Measurements from ENCODE around the gene F11. TPM values are rescaled to one million over a fixed set of nuclear protein-coding genes. Genes with fewer than 3 reads are reported as not detected.

Gene F11
- total and polyA plus RNA-seq, 9 of the 15 experiments (the other 6 are each of a cell fraction or from before 2014, with no cell fraction given): not detected

GRCh38 chr4:186297013-186297645, 31.1 kb downstream of the F11 start:
- no peak overlapping the region for H3K27ac ChIP-seq (ENCODE audit: extremely low read depth, low read depth, low read length)
- no peaks in the 10 kb centered on the region for H3K79me2 ChIP-seq (ENCODE audit: control insufficient read depth, insufficient read depth, low read length)
- BruUV-seq (replicated peaks): no TSS peak
- H3K36me3 ChIP-seq (ENCODE audit: control insufficient read depth, insufficient read depth, low read length): no peaks in the 10 kb centered on the region
- intact Hi-C loops (cut with micrococcal nuclease) (loop anchor here (1.0 kb wide), 2 partner anchors 290 to 423 kb away; no protein-coding TSS in a partner anchor), in situ Hi-C loops (cut with MboI) (loop anchor here (10.0 kb wide), 1 partner anchor 298 kb away; no protein-coding TSS in a partner anchor)
- no peak overlapping the region for H2AFZ ChIP-seq (ENCODE audit: low read depth, low read length)
- ATAC-seq: peak; percentile 76
- no peaks in the 10 kb centered on the region for H4K20me1 ChIP-seq (replicated peaks; ENCODE audit: control insufficient read depth, insufficient read depth, low read length)
- FAIRE-seq: peak; percentile 65
- ChIA-PET POLR2A (interaction anchor here (0.7 kb wide), 1 partner anchor 95 kb away, joined by 3 read pairs; no protein-coding TSS in a partner anchor), CTCF (ENCODE audit: low intra/inter-chr PET ratio) (interaction anchor here (0.7 to 2.4 kb wide), 2 partner anchors 290 to 327 kb away, joined by 4 to 22 read pairs; no protein-coding TSS in a partner anchor)
- no peaks in the 10 kb centered on the region for H3K9me3 ChIP-seq (replicated peaks; ENCODE audit: control insufficient read depth, insufficient read depth, low read depth, low read length)
- H3K4me3 ChIP-seq: no peak overlapping the region
- H3K9me1 ChIP-seq (ENCODE audit: control insufficient read depth, insufficient read depth, low read length): no peaks in the 10 kb centered on the region
- H3K4me1 ChIP-seq (replicated peaks in 1 of 2; ENCODE audit: control insufficient read depth in 2 of 2, insufficient read depth in 2 of 2, low read length in 2 of 2): peaks cover 0 to 10% of the 10 kb centered on the region in 2 experiments; a peak in 1 of 5 replicates
- WGBS (ENCODE audit: insufficient coverage, low coverage, missing lambda C conversion rate): 11% methylated on average over 21 of the region's 21 CpGs
- peaks cover 18 to 45% of the 10 kb centered on the region in 2 experiments for H3K27me3 ChIP-seq (ENCODE audit: control insufficient read depth in 2 of 2, insufficient read depth in 2 of 2, low read length in 2 of 2)
- DNase-seq (ENCODE audit: extremely low read depth in 1 of 4, low spot score in 3 of 4): peak; percentile 26 to 53 (median 34)
- no peak overlapping the region for H3K9ac ChIP-seq (ENCODE audit: insufficient read depth in 1 of 2, low read depth in 2 of 2, low read length in 2 of 2)
- H3K4me2 ChIP-seq (ENCODE audit: insufficient read depth, low read length): no peak overlapping the region
- TF ChIP-seq ARID2 (IDR thresholded peaks at IDR 0.05) (no peak), RAD21 (CRISPR knock-in tag; conservative IDR thresholded peaks at IDR 0.05 in 1 of 2, IDR thresholded peaks at IDR 0.05 in 1 of 2) (peak; percentile 76 to 79)
- TF ChIP-seq, protein P1, sequence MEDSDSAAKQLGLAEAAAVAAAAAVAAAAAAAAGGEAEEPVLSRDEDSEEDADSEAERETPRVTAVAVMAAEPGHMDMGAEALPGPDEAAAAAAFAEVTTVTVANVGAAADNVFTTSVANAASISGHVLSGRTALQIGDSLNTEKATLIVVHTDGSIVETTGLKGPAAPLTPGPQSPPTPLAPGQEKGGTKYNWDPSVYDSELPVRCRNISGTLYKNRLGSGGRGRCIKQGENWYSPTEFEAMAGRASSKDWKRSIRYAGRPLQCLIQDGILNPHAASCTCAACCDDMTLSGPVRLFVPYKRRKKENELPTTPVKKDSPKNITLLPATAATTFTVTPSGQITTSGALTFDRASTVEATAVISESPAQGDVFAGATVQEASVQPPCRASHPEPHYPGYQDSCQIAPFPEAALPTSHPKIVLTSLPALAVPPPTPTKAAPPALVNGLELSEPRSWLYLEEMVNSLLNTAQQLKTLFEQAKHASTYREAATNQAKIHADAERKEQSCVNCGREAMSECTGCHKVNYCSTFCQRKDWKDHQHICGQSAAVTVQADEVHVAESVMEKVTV (CRISPR knock-in tag; IDR thresholded peaks at IDR 0.05): peak; percentile 69
- TF ChIP-seq, protein P2, sequence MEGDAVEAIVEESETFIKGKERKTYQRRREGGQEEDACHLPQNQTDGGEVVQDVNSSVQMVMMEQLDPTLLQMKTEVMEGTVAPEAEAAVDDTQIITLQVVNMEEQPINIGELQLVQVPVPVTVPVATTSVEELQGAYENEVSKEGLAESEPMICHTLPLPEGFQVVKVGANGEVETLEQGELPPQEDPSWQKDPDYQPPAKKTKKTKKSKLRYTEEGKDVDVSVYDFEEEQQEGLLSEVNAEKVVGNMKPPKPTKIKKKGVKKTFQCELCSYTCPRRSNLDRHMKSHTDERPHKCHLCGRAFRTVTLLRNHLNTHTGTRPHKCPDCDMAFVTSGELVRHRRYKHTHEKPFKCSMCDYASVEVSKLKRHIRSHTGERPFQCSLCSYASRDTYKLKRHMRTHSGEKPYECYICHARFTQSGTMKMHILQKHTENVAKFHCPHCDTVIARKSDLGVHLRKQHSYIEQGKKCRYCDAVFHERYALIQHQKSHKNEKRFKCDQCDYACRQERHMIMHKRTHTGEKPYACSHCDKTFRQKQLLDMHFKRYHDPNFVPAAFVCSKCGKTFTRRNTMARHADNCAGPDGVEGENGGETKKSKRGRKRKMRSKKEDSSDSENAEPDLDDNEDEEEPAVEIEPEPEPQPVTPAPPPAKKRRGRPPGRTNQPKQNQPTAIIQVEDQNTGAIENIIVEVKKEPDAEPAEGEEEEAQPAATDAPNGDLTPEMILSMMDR (IDR thresholded peaks at IDR 0.05 in 2 of 3, conservative IDR thresholded peaks at IDR 0.05 in 1 of 3; ENCODE audit: insufficient read depth in 2 of 3, low read depth in 1 of 3, low read length in 3 of 3): peak; percentile 49 to 73 (median 54); a peak in 4 of 6 replicates
- TF ChIP-seq, protein P3, sequence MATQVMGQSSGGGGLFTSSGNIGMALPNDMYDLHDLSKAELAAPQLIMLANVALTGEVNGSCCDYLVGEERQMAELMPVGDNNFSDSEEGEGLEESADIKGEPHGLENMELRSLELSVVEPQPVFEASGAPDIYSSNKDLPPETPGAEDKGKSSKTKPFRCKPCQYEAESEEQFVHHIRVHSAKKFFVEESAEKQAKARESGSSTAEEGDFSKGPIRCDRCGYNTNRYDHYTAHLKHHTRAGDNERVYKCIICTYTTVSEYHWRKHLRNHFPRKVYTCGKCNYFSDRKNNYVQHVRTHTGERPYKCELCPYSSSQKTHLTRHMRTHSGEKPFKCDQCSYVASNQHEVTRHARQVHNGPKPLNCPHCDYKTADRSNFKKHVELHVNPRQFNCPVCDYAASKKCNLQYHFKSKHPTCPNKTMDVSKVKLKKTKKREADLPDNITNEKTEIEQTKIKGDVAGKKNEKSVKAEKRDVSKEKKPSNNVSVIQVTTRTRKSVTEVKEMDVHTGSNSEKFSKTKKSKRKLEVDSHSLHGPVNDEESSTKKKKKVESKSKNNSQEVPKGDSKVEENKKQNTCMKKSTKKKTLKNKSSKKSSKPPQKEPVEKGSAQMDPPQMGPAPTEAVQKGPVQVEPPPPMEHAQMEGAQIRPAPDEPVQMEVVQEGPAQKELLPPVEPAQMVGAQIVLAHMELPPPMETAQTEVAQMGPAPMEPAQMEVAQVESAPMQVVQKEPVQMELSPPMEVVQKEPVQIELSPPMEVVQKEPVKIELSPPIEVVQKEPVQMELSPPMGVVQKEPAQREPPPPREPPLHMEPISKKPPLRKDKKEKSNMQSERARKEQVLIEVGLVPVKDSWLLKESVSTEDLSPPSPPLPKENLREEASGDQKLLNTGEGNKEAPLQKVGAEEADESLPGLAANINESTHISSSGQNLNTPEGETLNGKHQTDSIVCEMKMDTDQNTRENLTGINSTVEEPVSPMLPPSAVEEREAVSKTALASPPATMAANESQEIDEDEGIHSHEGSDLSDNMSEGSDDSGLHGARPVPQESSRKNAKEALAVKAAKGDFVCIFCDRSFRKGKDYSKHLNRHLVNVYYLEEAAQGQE (IDR thresholded peaks at IDR 0.05; ENCODE audit: borderline replicate concordance): peak; percentile 63
- TF ChIP-seq, protein P3 (CRISPR knock-in tag; IDR thresholded peaks at IDR 0.05; ENCODE audit: low read depth): no peak
